GDM1 (cell line): Measurements from ENCODE around the gene RFPL4AL1.
"Not testable (repeated sequence)": the region's sequence is repeated elsewhere in the genome, so short reads cannot be mapped to it uniquely, and the experiment has no call there.

Experiments
- DNase-seq: peaks from one replicate; lab custom pipeline; 2025; lab: John Stamatoyannopoulos, UW

Gene RFPL4AL1

GRCh38 chr19:55768818-55769217, at the start of gene RFPL4AL1:
RFPL4AL1 (plus strand) TSS chr19:55769118; CDS start chr19:55771805, 2,687 bp downstream.
- DNase-seq = not testable (repeated sequence)

GRCh38 chr19:55720214-55720746, 48.6 kb upstream of the RFPL4AL1 start:
- no peak for DNase-seq

- DNase-seq = no peak
Measured at GRCh38 chr19:55720801-55721200, 48.1 kb upstream of the RFPL4AL1 start.

- DNase-seq = no peak
Measured at GRCh38 chr19:55723491-55723890, 45.4 kb upstream of the RFPL4AL1 start.

- DNase-seq = not testable (repeated sequence)
Measured at GRCh38 chr19:55730378-55730777, 38.5 kb upstream of the RFPL4AL1 start.

GRCh38 chr19:55738302-55738701, 30.6 kb upstream of the RFPL4AL1 start, which contains the start of gene NLRP9:
NLRP9 (minus strand) TSS chr19:55738402; CDS start chr19:55738374, 28 bp downstream.
- no peak for DNase-seq

GRCh38 chr19:55750715-55751114, 18.2 kb upstream of the RFPL4AL1 start:
- DNase-seq = no peak

- no peak for DNase-seq
Measured at GRCh38 chr19:55753401-55753800, 15.5 kb upstream of the RFPL4AL1 start.

- not testable (repeated sequence) for DNase-seq
Measured at GRCh38 chr19:55756808-55757207, 12.1 kb upstream of the RFPL4AL1 start.

- not testable (repeated sequence) for DNase-seq
Measured at GRCh38 chr19:55758797-55759196, 10.1 kb upstream of the RFPL4AL1 start, which contains the start of gene RFPL4A. RFPL4A (plus strand) TSS chr19:55759097; CDS start chr19:55761801, 2,704 bp downstream.

GRCh38 chr19:55766466-55766865, 2.5 kb upstream of the RFPL4AL1 start:
- DNase-seq = no peak

GRCh38 chr19:55769632-55770031, 714 bp downstream of the RFPL4AL1 start:
- not testable (repeated sequence) for DNase-seq

GRCh38 chr19:55777528-55777927, 8.6 kb downstream of the RFPL4AL1 start:
- no peak for DNase-seq

- DNase-seq = no peak
Measured at GRCh38 chr19:55778331-55778730, 9.4 kb downstream of the RFPL4AL1 start.

- no peak for DNase-seq
Measured at GRCh38 chr19:55781112-55781511, 12.2 kb downstream of the RFPL4AL1 start.

- no peak for DNase-seq
Measured at GRCh38 chr19:55795021-55795420, 26.1 kb downstream of the RFPL4AL1 start.

- DNase-seq = no peak
Measured at GRCh38 chr19:55801416-55801815, 32.5 kb downstream of the RFPL4AL1 start.

- no peak for DNase-seq
Measured at GRCh38 chr19:55802281-55802680, 33.4 kb downstream of the RFPL4AL1 start.

GRCh38 chr19:55809381-55810058, 40.6 kb downstream of the RFPL4AL1 start:
- peak; percentile 47 for DNase-seq

GRCh38 chr19:55811340-55811739, 42.4 kb downstream of the RFPL4AL1 start:
- DNase-seq = no peak

- DNase-seq = no peak
Measured at GRCh38 chr19:55812449-55812848, 43.5 kb downstream of the RFPL4AL1 start.

GRCh38 chr19:55813906-55814305, 45.0 kb downstream of the RFPL4AL1 start:
- DNase-seq = no peak

GRCh38 chr19:55820037-55820436, 51.1 kb downstream of the RFPL4AL1 start:
- DNase-seq = no peak
